Esophagus muscularis mucosa (tissue), 4 donors: ENCODE data around the gene IQCN. TPM values are rescaled to one million over a fixed set of nuclear protein-coding genes. Genes with fewer than 3 reads are reported as not detected.

Source experiments
- DNase-seq: peaks from one replicate; pipeline ENCODE4 v3.0.0-alpha.2; 2017; ENCODE audit errors: extremely low spot score
- H3K27ac ChIP-seq, 4 donors: fragments of 200-600 bp; sonication (generic); replicated peaks in 1 of 4; 1 replicate in 3 of 4; 2 replicates in 1 of 4; pipeline ENCODE4 v1.5.1; 2016 to 2019; ENCODE audit warnings: mild to moderate bottlenecking in 1 of 4
- H3K27me3 ChIP-seq, 4 donors: fragments of 200-600 bp; sonication (generic); one replicate each; pipeline versions ENCODE4 v1.5.1 to v1.6.0; 2016 to 2019
- H3K36me3 ChIP-seq, 4 donors: fragments of 200-600 bp; sonication (generic); one replicate each; pipeline ENCODE4 v1.5.1; 2016 to 2019
- H3K4me1 ChIP-seq, 4 donors: fragments of 200-600 bp; sonication (generic); one replicate each; pipeline ENCODE4 v1.5.1; 2016 to 2019
- H3K4me3 ChIP-seq, 4 donors: fragments of 200-600 bp; sonication (generic); 1 replicate in 2 of 4; 2 replicates in 2 of 4; pipeline ENCODE4 v1.5.1; 2016 to 2019; ENCODE audit warnings: mild to moderate bottlenecking in 4 of 4, moderate library complexity in 1 of 4
- H3K9me3 ChIP-seq, 4 donors: fragments of 200-600 bp; sonication (generic); 1 replicate in 3 of 4; 2 replicates in 1 of 4; pipeline ENCODE4 v1.5.1; 2016 to 2019
- CTCF ChIP-seq, 3 experiments: fragments of 200-600 bp in 2 of 3; fragments of 450-650 bp in 1 of 3; sonication (generic) in 2 of 3; IDR thresholded peaks; one replicate each; pipeline ENCODE4 v1.5.1; 2017 to 2019; ENCODE audit warnings: antibody characterized with exemption in 3 of 3, mild to moderate bottlenecking in 2 of 3, moderate library complexity in 1 of 3
- EP300 ChIP-seq: sonication (generic); formaldehyde crosslinking; IDR thresholded peaks from one replicate; pipeline ENCODE4 v1.6.1; 2017; ENCODE audit warnings: antibody characterized with exemption
- POLR2A ChIP-seq: fragments of 450-650 bp; IDR thresholded peaks from one replicate; pipeline ENCODE4 v1.6.1; 2017; ENCODE audit warnings: antibody characterized with exemption, moderate library complexity, mild to moderate bottlenecking, low read depth
- POLR2AphosphoS5 ChIP-seq, 2 donors: sonication (generic); formaldehyde crosslinking; IDR thresholded peaks; one replicate each; pipeline ENCODE4 v1.6.1; 2017; ENCODE audit warnings: antibody characterized with exemption in 2 of 2
- WGBS: methylation state at CpG from one replicate; pipeline ENCODE4 v1.1.5; 2018; 5-methylcytosine and 5-hydroxymethylcytosine counted together
- intact Hi-C: fragments of 100-400 bp; cut with DNase I; formaldehyde crosslinking; loops from one replicate; pipeline ENCODE4 v1.15.1; 2023
- total RNA-seq, 4 donors: library from RNA; depleted of rRNA; stranded (reverse); fragments of >200 nt; gene quantifications; one replicate each; pipeline versions ENCODE4 v1.1.0 to v1.2.1, GENCODE V29; 2016

The IQCN gene
- total RNA-seq, 4 donors from 2014 or later: 0.52 to 2.5 (median 1.3) TPM

- intact Hi-C loops: no loop called here
- TF ChIP-seq CTCF (IDR thresholded peaks at IDR 0.05) (no peak), EP300 (no peak), POLR2AphosphoS5 (IDR thresholded peaks at IDR 0.05) (peak; percentile 27 to 50)
Measured at GRCh38 chr19:18292810-18293641, 18.8 kb upstream of the IQCN start.

GRCh38 chr19:18292462-18292809 lies 18.2 kb upstream of the IQCN start:
- no peak for DNase-seq
- under 1% methylated on average over 11 of the region's 20 CpGs for WGBS
- no peaks in the 10 kb centered on the region for H3K36me3 ChIP-seq
- peaks cover 21 to 46% (median 42%) of the 10 kb centered on the region in 4 donors for H3K4me1 ChIP-seq
- H3K27ac ChIP-seq: peak overlapping the region; percentile 97 to 99 (median 98)
- intact Hi-C loops: no loop called here
- H3K4me3 ChIP-seq: peak overlapping the region; percentile 56 to 77 (median 72)
- H3K27me3 ChIP-seq: no peaks in the 10 kb centered on the region
- TF ChIP-seq POLR2A (peak; percentile 6), POLR2AphosphoS5 (IDR thresholded peaks at IDR 0.05) (no peak), EP300 (no peak)
- H3K9me3 ChIP-seq: no peaks in the 10 kb centered on the region

More at GRCh38 chr19:18292810-18293641, 18.8 kb upstream of the IQCN start:
- H3K4me1 ChIP-seq: peaks cover 21 to 45% (median 41%) of the 10 kb centered on the region in 4 donors
- no peak for DNase-seq
- H3K36me3 ChIP-seq: no peaks in the 10 kb centered on the region
- H3K9me3 ChIP-seq: no peaks in the 10 kb centered on the region
- H3K4me3 ChIP-seq: peak overlapping the region; percentile 56 to 77 (median 72)
- 8% methylated on average over 29 of the region's 31 CpGs for WGBS
- no peaks in the 10 kb centered on the region for H3K27me3 ChIP-seq
- H3K27ac ChIP-seq: peak overlapping the region; percentile 97 to 99 (median 98)

- intact Hi-C loops: no loop called here
- TF ChIP-seq POLR2A (no peak), CTCF (IDR thresholded peaks at IDR 0.05) (no peak), POLR2AphosphoS5 (IDR thresholded peaks at IDR 0.05) (peak; percentile 85 to 95), EP300 (peak; percentile 68)
- H3K36me3 ChIP-seq: no peaks in the 10 kb centered on the region
- no peak for DNase-seq
- WGBS: 0% methylated on average over 6 of the region's 75 CpGs
- peak overlapping the region; percentile 97 to 99 (median 98) for H3K27ac ChIP-seq
- H3K4me1 ChIP-seq: peaks cover 21 to 46% (median 40%) of the 10 kb centered on the region in 4 donors
- peak overlapping the region; percentile 56 to 77 (median 72) for H3K4me3 ChIP-seq
- no peaks in the 10 kb centered on the region for H3K9me3 ChIP-seq
- no peaks in the 10 kb centered on the region for H3K27me3 ChIP-seq
Measured at GRCh38 chr19:18291590-18292461, 17.6 kb upstream of the IQCN start.

- 37% methylated on average over 16 of the region's 21 CpGs for WGBS
- peaks cover 21 to 46% (median 40%) of the 10 kb centered on the region in 4 donors for H3K4me1 ChIP-seq
Measured at GRCh38 chr19:18291019-18291524, 16.8 kb upstream of the IQCN start.

More at GRCh38 chr19:18291019-18291524, 16.8 kb upstream of the IQCN start:
- Histone ChIP-seq H3K27me3 (no peaks in the 10 kb centered on the region), H3K9me3 (no peaks in the 10 kb centered on the region), H3K27ac (peak overlapping the region; percentile 97 to 99 (median 98)), H3K4me3 (peak overlapping the region; percentile 56 to 77 (median 72)), H3K36me3 (no peaks in the 10 kb centered on the region)
- TF ChIP-seq POLR2A (no peak), EP300 (no peak), POLR2AphosphoS5 (IDR thresholded peaks at IDR 0.05) (no peak), CTCF (IDR thresholded peaks at IDR 0.05) (no peak)
- no peak for DNase-seq
- intact Hi-C loops: no loop called here
